ENCODE data around the gene VPS45.

VPS45 gene

DNA sequence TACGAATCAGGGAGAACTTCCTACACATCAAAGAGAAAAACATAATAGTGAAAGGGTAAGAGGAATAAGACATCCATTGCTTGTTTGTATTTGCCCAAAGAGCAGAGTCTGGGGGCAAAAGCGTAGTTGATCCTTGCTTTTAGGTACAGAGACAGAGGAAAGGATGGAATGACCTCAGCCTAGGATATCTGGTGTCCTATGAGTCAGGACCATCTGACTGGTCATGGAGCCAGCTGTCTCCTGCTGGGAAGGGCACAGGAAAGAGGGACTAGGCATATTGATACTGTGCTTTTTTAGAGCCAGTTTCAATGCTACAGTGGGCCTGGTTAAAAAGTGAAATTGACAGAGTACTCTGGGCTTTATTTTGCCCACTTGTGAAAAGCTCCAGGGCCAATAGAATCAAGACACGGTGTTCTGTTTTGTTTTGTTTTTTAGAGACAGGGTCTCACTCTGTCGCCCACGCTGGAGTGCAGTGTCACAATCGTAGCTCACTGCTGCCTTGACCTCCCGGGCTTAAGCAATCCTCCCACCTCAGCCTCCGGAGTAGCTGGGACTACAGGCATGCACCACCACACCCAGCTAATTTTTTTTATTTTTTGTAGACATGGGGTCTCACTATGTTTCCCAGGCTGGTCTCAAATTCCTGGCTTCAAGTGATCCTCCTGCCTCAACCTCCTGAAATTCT is 85.3 kb downstream of the VPS45 start:
- H3K27ac ChIP-seq = no peak overlapping the region
- TF ChIP-seq, protein P1, sequence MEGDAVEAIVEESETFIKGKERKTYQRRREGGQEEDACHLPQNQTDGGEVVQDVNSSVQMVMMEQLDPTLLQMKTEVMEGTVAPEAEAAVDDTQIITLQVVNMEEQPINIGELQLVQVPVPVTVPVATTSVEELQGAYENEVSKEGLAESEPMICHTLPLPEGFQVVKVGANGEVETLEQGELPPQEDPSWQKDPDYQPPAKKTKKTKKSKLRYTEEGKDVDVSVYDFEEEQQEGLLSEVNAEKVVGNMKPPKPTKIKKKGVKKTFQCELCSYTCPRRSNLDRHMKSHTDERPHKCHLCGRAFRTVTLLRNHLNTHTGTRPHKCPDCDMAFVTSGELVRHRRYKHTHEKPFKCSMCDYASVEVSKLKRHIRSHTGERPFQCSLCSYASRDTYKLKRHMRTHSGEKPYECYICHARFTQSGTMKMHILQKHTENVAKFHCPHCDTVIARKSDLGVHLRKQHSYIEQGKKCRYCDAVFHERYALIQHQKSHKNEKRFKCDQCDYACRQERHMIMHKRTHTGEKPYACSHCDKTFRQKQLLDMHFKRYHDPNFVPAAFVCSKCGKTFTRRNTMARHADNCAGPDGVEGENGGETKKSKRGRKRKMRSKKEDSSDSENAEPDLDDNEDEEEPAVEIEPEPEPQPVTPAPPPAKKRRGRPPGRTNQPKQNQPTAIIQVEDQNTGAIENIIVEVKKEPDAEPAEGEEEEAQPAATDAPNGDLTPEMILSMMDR (conservative IDR thresholded peaks at IDR 0.05) = no peak

DNA sequence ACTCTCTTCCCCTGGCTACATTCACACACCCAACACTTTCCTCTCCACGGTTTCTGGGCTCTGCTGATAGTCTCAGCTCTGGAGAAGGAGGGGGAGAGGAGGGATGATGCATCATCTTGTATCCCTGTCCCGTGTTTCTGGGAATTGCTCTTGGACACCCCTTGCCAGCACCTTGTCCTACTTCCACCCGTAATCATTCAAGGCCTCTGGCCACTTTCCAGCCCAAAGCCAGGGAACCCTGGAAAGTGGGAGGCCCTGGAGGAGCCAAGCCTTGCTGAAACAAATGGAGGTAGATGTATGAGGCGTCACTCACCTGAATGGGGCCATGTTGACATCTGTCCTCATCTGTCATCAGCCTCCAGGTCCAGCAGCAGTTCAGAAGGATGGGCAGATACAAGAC is 86.6 kb downstream of the VPS45 start:
- TF ChIP-seq, protein P1 (conservative IDR thresholded peaks at IDR 0.05) = no peak
- no peak overlapping the region for H3K27ac ChIP-seq

- no peak overlapping the region for H3K27ac ChIP-seq
- TF ChIP-seq, protein P1 (conservative IDR thresholded peaks at IDR 0.05) = no peak
Observed at GRCh38 chr1:150155413-150156071, 88.0 kb downstream of the VPS45 start.

DNA sequence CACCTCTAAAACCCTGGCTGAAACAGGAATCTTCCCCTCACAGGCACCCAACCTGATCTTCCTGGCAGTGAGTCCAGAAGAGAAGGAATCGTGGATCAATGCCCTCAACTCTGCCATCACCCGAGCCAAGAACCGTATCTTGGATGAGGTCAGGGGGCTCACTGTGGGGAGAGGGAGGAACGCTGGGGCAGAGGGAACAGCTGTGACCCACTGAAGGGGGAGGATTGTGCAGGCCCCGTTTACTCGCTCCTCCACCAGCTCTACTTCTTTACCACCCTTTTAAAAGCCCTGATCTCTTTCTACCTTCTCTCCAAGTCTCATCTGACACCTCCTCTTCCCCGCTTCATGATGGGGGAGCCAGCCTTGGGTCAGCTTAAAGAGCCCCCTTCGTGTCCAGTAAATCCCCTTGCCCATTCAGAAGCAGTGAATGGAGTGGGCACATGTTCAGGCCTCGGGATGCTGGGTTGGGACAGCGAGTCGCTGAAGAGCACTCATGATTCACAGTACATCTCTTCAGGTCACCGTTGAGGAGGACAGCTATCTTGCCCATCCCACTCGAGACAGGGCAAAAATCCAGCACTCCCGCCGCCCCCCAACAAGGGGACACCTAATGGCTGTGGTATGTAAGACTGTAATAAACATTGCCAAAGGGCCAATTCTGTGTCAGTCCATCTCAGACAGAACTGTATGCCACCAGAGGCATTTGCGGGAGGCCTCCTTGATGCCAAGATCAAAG is 89.5 kb downstream of the VPS45 start:
- H3K27ac ChIP-seq = no peak overlapping the region
- TF ChIP-seq, protein P1 (conservative IDR thresholded peaks at IDR 0.05) = no peak

DNA sequence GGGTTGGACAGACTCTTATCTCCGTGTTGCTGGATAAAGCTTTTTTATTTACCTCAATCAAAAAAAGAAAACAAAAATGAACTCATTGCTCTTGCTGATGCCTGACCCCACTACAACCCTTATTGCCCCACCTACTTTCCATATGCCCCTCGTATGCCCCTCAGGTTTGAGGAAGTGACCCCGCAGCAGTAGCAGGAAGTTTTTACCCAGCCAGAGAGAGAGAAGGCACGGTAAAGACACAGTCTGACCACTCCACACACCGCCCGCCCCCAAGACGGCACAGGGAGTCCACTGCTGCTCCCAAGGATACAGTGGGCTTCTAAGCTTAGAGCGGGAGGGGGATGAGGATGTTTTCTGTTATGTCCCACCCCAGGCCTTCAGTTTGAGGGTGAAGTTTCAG is 92.0 kb downstream of the VPS45 start:
- TF ChIP-seq, protein P1 (conservative IDR thresholded peaks at IDR 0.05) = no peak
- no peak overlapping the region for H3K27ac ChIP-seq

GRCh38 chr1:150160964-150161621 is 93.5 kb downstream of the VPS45 start:
- no peak overlapping the region for H3K27ac ChIP-seq
- TF ChIP-seq, protein P1 (conservative IDR thresholded peaks at IDR 0.05) = no peak

Data from VCaP (cell line).